NT2/D1 (cell line): ENCODE data around the gene AGPAT3.
"Not testable (repeated sequence)": the region's sequence is repeated elsewhere in the genome, so short reads cannot be mapped to it uniquely, and the experiment has no call there.

Experiments used
- DNase-seq: peaks from one replicate; pipeline ENCODE4 v3.0.0-alpha.2; 2011; ENCODE audit warnings: low read depth, low spot score
- H3K27me3 ChIP-seq: 2 replicates; pipeline ENCODE4 v1.6.0; 2011; ENCODE audit warnings: mild to moderate bottlenecking; ENCODE audit not compliant: insufficient read length, insufficient read depth
- H3K36me3 ChIP-seq: 2 replicates; pipeline ENCODE4 v1.6.1; 2011; ENCODE audit warnings: mild to moderate bottlenecking, low read length, mixed read lengths; ENCODE audit not compliant: insufficient read depth, insufficient read length
- H3K4me1 ChIP-seq: 2 replicates; pipeline ENCODE4 v1.5.1; 2011; ENCODE audit not compliant: insufficient read depth, insufficient read length
- H3K4me3 ChIP-seq: 2 replicates; pipeline ENCODE4 v1.5.1; 2011; ENCODE audit warnings: low read depth; ENCODE audit not compliant: insufficient read length
- H3K9ac ChIP-seq: 2 replicates; pipeline ENCODE4 v1.6.0; 2011; ENCODE audit warnings: low read depth; ENCODE audit not compliant: insufficient read length
- H3K9me3 ChIP-seq: 2 replicates; pipeline ENCODE4 v1.5.1; 2011; ENCODE audit warnings: mild to moderate bottlenecking, low read length; ENCODE audit not compliant: insufficient read depth
- SUZ12 ChIP-seq: IDR thresholded peaks from 2 replicates; pipeline ENCODE4 v1.6.1; 2011; ENCODE audit not compliant: insufficient read length, insufficient read depth; ENCODE audit errors: extremely low read depth
- YY1 ChIP-seq: IDR thresholded peaks from 2 replicates; pipeline ENCODE4 v1.6.1; 2011; ENCODE audit not compliant: insufficient read length, insufficient read depth
- ZNF274 ChIP-seq: IDR thresholded peaks from 2 replicates; pipeline ENCODE4 v1.6.1; 2011; ENCODE audit warnings: mild to moderate bottlenecking, low read depth, low read length

Gene AGPAT3

DNA sequence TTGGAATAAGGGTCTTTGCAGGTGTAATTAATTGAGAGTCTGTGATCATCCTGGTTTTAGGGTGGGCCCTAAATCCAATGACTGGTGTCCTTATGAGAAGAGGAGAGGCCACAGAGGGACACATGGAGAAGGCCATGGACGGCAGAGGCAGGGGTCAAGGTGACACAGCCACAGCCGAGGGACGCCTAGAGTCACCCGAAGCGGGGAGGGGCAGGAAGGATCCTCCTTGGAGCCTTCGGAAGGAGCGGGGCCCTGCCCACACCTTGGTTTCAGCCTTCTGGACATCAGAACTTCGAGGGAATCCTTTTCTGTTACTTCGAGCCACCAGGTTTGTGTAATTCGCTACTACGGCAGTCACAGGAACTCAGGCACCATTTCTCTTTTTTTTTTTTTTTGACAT is 44.6 kb upstream of the AGPAT3 start:
- peaks cover 24% of the 10 kb centered on the region for H3K4me1 ChIP-seq
- DNase-seq: no peak
- no peaks in the 10 kb centered on the region for H3K36me3 ChIP-seq
- 0 out of 2 replicates have a peak, but pooled peaks cover 5% of the 10 kb centered on the region for H3K9me3 ChIP-seq
- TF ChIP-seq YY1 (no peak), ZNF274 (no peak), SUZ12 (no peak)
- no peak overlapping the region for H3K9ac ChIP-seq
- H3K4me3 ChIP-seq: no peak overlapping the region
- H3K27me3 ChIP-seq: no peaks in the 10 kb centered on the region

- H3K9ac ChIP-seq, H3K9me3 ChIP-seq, H3K36me3 ChIP-seq, H3K4me3 ChIP-seq, H3K27me3 ChIP-seq, DNase-seq: not testable (repeated sequence)
- peaks cover 29% of the 10 kb centered on the region for H3K4me1 ChIP-seq
Measured at GRCh38 chr21:43822166-43822565, 42.9 kb upstream of the AGPAT3 start.

- not testable (repeated sequence) for H3K9me3 ChIP-seq, H3K9ac ChIP-seq, H3K27me3 ChIP-seq, H3K4me3 ChIP-seq, DNase-seq, H3K36me3 ChIP-seq
- H3K4me1 ChIP-seq: peaks cover 24% of the 10 kb centered on the region
Measured at GRCh38 chr21:43822741-43823140, 42.3 kb upstream of the AGPAT3 start.

- no peak for DNase-seq
Measured at GRCh38 chr21:43824333-43825241, 40.4 kb upstream of the AGPAT3 start.

DNA sequence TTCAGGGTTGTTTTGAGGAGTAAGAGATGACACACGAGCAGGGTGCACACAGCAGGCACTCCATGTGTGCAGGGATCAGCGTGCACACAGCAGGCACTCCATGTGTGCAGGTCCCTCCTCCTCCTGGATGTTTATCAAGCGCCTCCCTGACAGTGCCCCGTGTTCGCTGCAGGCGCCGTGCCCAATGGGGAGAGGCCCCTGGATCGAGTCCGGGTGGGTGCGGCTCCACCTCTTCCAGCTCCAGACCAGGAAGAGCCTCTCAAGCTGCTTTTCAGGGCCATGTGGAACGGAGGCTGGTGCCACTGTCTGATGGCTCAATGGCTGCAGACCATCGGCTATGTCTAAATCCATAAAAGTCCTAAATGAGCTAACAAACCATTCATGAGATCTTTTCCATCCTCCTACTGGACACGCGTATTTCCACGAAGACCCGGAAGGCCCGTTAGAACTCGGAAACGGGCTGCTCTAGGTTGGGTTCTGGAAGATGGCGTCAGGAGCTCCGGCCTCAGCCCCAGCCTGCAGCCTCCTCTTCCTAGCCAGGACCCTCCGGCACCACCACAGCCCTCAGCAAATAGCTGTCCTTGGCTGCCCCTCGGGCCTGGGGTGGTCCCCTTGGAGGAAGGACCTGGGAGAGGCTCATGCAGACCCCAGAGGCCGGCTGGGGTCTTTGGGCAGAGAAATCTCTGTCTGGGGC is 39.6 kb upstream of the AGPAT3 start:
- no peak overlapping the region for H3K4me3 ChIP-seq
- H3K9me3 ChIP-seq: 0 out of 2 replicates have a peak, but pooled peaks cover 5% of the 10 kb centered on the region
- no peak overlapping the region for H3K9ac ChIP-seq
- no peak for DNase-seq
- TF ChIP-seq SUZ12: no peak
- H3K27me3 ChIP-seq: no peaks in the 10 kb centered on the region
- peaks cover 16% of the 10 kb centered on the region for H3K4me1 ChIP-seq
- H3K36me3 ChIP-seq: no peaks in the 10 kb centered on the region

More at GRCh38 chr21:43824333-43825241, 40.4 kb upstream of the AGPAT3 start:
- no peak overlapping the region for H3K4me3 ChIP-seq
- H3K9ac ChIP-seq: peak overlapping the region; percentile 0
- 0 out of 2 replicates have a peak, but pooled peaks cover 5% of the 10 kb centered on the region for H3K9me3 ChIP-seq
- no peaks in the 10 kb centered on the region for H3K36me3 ChIP-seq
- H3K4me1 ChIP-seq: peaks cover 21% of the 10 kb centered on the region
- H3K27me3 ChIP-seq: no peaks in the 10 kb centered on the region
- TF ChIP-seq SUZ12 (no peak), YY1 (no peak), ZNF274 (no peak)

GRCh38 chr21:43825936-43826622 is 38.9 kb upstream of the AGPAT3 start:
- Histone ChIP-seq H3K9ac (peak overlapping the region; percentile 1), H3K4me1 (peaks cover 16% of the 10 kb centered on the region), H3K36me3 (no peaks in the 10 kb centered on the region), H3K27me3 (no peaks in the 10 kb centered on the region), H3K4me3 (no peak overlapping the region), H3K9me3 (0 out of 2 replicates have a peak, but pooled peaks cover 5% of the 10 kb centered on the region)
- no peak for DNase-seq
- TF ChIP-seq ZNF274 (no peak), YY1 (no peak), SUZ12 (no peak)

DNA sequence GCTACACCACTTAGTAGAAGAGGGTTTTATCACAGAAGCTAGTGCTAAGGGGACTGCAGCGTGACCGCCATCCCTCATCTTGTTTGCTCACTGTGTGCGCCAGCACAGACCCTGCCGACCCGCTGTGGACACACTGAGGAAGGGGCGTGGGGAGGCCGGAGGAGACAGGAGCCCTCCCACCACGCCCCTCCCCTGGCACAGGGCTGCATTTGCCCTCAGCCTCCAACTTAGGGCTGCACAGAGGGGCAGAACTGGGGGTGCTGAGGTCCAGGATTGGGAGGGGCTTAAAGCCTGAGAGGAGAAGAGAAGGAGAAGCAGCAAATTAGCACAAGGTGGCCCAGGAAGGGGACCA is 38.4 kb upstream of the AGPAT3 start:
- no peaks in the 10 kb centered on the region for H3K36me3 ChIP-seq
- peaks cover 16% of the 10 kb centered on the region for H3K4me1 ChIP-seq
- TF ChIP-seq YY1 (no peak), ZNF274 (no peak), SUZ12 (no peak)
- no peaks in the 10 kb centered on the region for H3K27me3 ChIP-seq
- peak overlapping the region; percentile 1 for H3K9ac ChIP-seq
- H3K9me3 ChIP-seq: 0 out of 2 replicates have a peak, but pooled peaks cover under 1% of the 10 kb centered on the region
- no peak for DNase-seq
- no peak overlapping the region for H3K4me3 ChIP-seq
